DOHH2 (cell line): ENCODE data around the gene C3orf49.

Experiments used
- H3F3A ChIP-seq: fragments of 200-600 bp; sonication (generic), shearing (Covaris generic); 2 replicates; pipeline ENCODE4 v1.6.0; 2016; ENCODE audit warnings: antibody characterized with exemption, mild to moderate bottlenecking; ENCODE audit not compliant: control insufficient read depth, insufficient read depth
- H3K27ac ChIP-seq: fragments of 200-600 bp; sonication (generic); 2 replicates; pipeline ENCODE4 v1.5.1; 2014; ENCODE audit warnings: low read depth, mild to moderate bottlenecking, low read length, moderate library complexity
- H3K27me3 ChIP-seq: fragments of 200-600 bp; sonication (generic); 2 replicates; pipeline ENCODE4 v1.6.1; 2014; ENCODE audit warnings: mild to moderate bottlenecking, low read length, mixed read lengths; ENCODE audit not compliant: control insufficient read depth
- H3K36me3 ChIP-seq: fragments of 200-600 bp; sonication (generic); 2 replicates; pipeline ENCODE4 v1.6.1; 2014; ENCODE audit warnings: mild to moderate bottlenecking, low read length, moderate library complexity, mixed read lengths; ENCODE audit not compliant: control insufficient read depth
- H3K4me1 ChIP-seq: fragments of 200-600 bp; sonication (generic); 2 replicates; pipeline ENCODE4 v1.6.1; 2014; ENCODE audit warnings: mild to moderate bottlenecking, low read length, mixed read lengths; ENCODE audit not compliant: control insufficient read depth
- H3K4me2 ChIP-seq: fragments of 200-600 bp; sonication (generic); 2 replicates; pipeline ENCODE4 v1.6.0; 2014; ENCODE audit warnings: mild to moderate bottlenecking, low read length, moderate library complexity
- H3K4me3 ChIP-seq: fragments of 200-600 bp; sonication (generic); 2 replicates; pipeline ENCODE4 v1.5.1; 2014; ENCODE audit warnings: mild to moderate bottlenecking, low read length, mixed read lengths
- H3K79me2 ChIP-seq: fragments of 200-600 bp; sonication (generic); 2 replicates; pipeline ENCODE4 v1.6.1; 2014; ENCODE audit warnings: mild to moderate bottlenecking, low read length, mixed read lengths; ENCODE audit not compliant: control insufficient read depth
- H3K9me2 ChIP-seq: fragments of 200-600 bp; sonication (generic); replicated peaks from 2 replicates; pipeline ENCODE4 v1.6.1; 2014; ENCODE audit warnings: mild to moderate bottlenecking, low read length, mixed read lengths; ENCODE audit not compliant: control insufficient read depth
- H3K9me3 ChIP-seq: fragments of 200-600 bp; sonication (generic); 2 replicates; pipeline ENCODE4 v1.6.1; 2014; ENCODE audit warnings: antibody characterized with exemption, low read length, mixed read lengths; ENCODE audit not compliant: control insufficient read depth, insufficient read depth
- H4K20me1 ChIP-seq: fragments of 200-600 bp; sonication (generic); 2 replicates; pipeline ENCODE4 v1.6.0; 2014; ENCODE audit warnings: low read depth, mild to moderate bottlenecking, antibody characterized with exemption, low read length, moderate library complexity; ENCODE audit not compliant: control insufficient read depth, insufficient read depth
- EZH2phosphoT487 ChIP-seq: fragments of 200-600 bp; sonication (generic); IDR thresholded peaks from 2 replicates; pipeline ENCODE4 v1.6.1; 2017; ENCODE audit warnings: borderline replicate concordance, mild to moderate bottlenecking, antibody characterized with exemption, low read length, moderate library complexity, mixed read lengths
- TF ChIP-seq, protein P1 (sequence below): fragments of 200-600 bp; sonication (generic); IDR thresholded peaks from one replicate; pipeline ENCODE4 v1.5.1; 2014; ENCODE audit warnings: antibody characterized with exemption, mild to moderate bottlenecking, low read depth, low read length; ENCODE audit not compliant: poor library complexity, severe bottlenecking

The C3orf49 gene

DNA sequence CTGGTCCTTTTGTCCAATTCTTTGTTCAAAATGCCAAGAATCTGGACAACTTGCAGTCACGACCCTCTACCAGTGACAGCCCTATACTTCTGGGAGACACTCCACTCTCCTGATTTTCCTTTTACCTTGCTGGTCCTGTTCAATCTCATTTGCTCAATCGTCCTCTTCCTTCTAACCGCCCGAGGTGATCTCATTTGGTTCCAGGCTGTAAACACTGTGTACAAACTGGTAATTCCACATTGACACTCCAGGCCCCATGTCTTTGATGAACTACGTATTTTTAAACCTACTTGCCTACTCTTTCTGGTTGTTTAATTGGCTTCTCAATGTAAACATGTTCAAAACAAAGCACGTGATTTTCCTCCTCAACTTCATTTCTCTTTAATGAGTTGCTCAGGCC is 23.7 kb upstream of the C3orf49 start:
- TF ChIP-seq, protein P1, sequence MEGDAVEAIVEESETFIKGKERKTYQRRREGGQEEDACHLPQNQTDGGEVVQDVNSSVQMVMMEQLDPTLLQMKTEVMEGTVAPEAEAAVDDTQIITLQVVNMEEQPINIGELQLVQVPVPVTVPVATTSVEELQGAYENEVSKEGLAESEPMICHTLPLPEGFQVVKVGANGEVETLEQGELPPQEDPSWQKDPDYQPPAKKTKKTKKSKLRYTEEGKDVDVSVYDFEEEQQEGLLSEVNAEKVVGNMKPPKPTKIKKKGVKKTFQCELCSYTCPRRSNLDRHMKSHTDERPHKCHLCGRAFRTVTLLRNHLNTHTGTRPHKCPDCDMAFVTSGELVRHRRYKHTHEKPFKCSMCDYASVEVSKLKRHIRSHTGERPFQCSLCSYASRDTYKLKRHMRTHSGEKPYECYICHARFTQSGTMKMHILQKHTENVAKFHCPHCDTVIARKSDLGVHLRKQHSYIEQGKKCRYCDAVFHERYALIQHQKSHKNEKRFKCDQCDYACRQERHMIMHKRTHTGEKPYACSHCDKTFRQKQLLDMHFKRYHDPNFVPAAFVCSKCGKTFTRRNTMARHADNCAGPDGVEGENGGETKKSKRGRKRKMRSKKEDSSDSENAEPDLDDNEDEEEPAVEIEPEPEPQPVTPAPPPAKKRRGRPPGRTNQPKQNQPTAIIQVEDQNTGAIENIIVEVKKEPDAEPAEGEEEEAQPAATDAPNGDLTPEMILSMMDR = no peak
- no peak for TF ChIP-seq EZH2phosphoT487
- Histone ChIP-seq H3K27me3 (peaks cover 2% of the 10 kb centered on the region; the same call in 1 of the 2 replicates), H3K27ac (no peak overlapping the region), H3K36me3 (no peaks in the 10 kb centered on the region), H3K4me2 (no peak overlapping the region), H4K20me1 (no peaks in the 10 kb centered on the region), H3K4me1 (no peaks in the 10 kb centered on the region), H3K9me2 (no peaks in the 10 kb centered on the region), H3K79me2 (no peaks in the 10 kb centered on the region), H3K4me3 (no peak overlapping the region), H3F3A (no peaks in the 10 kb centered on the region), H3K9me3 (no peaks in the 10 kb centered on the region)

DNA sequence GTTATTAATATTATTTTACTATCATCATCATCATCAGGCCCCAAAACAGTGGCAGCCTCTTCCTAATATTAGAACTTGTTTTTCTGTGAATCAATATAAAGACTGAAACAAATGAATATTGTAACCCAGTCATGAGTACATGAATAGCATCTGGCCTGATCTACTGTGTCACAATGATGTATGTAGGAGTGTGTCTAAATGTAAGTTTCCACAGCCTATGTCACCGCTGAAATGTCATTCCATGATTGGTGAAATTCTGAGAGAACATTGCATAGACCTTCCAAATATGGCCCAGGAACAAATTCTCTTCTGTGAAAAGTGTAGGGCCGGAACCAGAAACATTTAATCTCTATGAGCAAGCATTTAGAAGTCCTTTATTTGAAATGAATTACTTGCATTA is 20.6 kb upstream of the C3orf49 start:
- no peak for TF ChIP-seq EZH2phosphoT487
- TF ChIP-seq, protein P1 = no peak
- Histone ChIP-seq H3K27me3 (peaks cover 6% of the 10 kb centered on the region), H3K79me2 (no peaks in the 10 kb centered on the region), H3F3A (no peaks in the 10 kb centered on the region), H3K4me1 (no peaks in the 10 kb centered on the region), H3K4me2 (no peak overlapping the region), H4K20me1 (no peaks in the 10 kb centered on the region), H3K27ac (no peak overlapping the region), H3K9me3 (no peaks in the 10 kb centered on the region), H3K36me3 (no peaks in the 10 kb centered on the region), H3K4me3 (no peak overlapping the region), H3K9me2 (no peaks in the 10 kb centered on the region)

DNA sequence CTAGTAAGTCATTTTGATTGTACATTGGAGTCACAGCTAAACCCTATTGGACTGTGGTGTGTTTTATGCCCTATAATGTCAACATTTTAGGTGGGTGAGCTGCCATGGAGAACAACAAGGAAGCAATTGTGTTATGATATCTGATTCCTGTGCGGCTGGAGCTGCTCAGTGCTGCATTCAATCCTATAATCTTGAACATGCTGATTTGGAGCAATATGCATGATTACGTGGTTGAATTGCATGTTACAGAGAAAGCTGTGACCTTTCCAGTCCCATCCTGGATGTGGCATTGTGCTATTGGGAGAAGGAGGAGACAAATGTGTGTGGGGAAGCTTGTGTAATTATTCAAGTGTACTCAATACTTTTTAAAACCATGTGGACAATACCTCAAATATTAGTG is 20.1 kb upstream of the C3orf49 start:
- H4K20me1 ChIP-seq = no peaks in the 10 kb centered on the region
- no peak overlapping the region for H3K27ac ChIP-seq
- no peak overlapping the region for H3K4me2 ChIP-seq
- no peaks in the 10 kb centered on the region for H3K9me3 ChIP-seq
- peaks cover 6% of the 10 kb centered on the region for H3K27me3 ChIP-seq
- no peak for TF ChIP-seq EZH2phosphoT487
- TF ChIP-seq, protein P1 = no peak
- H3K4me1 ChIP-seq = no peaks in the 10 kb centered on the region
- H3F3A ChIP-seq = no peaks in the 10 kb centered on the region
- no peaks in the 10 kb centered on the region for H3K9me2 ChIP-seq
- no peaks in the 10 kb centered on the region for H3K79me2 ChIP-seq
- H3K36me3 ChIP-seq = no peaks in the 10 kb centered on the region
- no peak overlapping the region for H3K4me3 ChIP-seq

- no peak overlapping the region for H3K4me2 ChIP-seq
- H3K9me2 ChIP-seq = no peaks in the 10 kb centered on the region
- H4K20me1 ChIP-seq = no peaks in the 10 kb centered on the region
- H3F3A ChIP-seq = no peaks in the 10 kb centered on the region
- TF ChIP-seq EZH2phosphoT487 = no peak
- TF ChIP-seq, protein P1 = no peak
- no peaks in the 10 kb centered on the region for H3K4me1 ChIP-seq
- no peaks in the 10 kb centered on the region for H3K79me2 ChIP-seq
- H3K4me3 ChIP-seq = no peak overlapping the region
- H3K27me3 ChIP-seq = peaks cover 6% of the 10 kb centered on the region
- H3K36me3 ChIP-seq = no peaks in the 10 kb centered on the region
- no peaks in the 10 kb centered on the region for H3K9me3 ChIP-seq
- no peak overlapping the region for H3K27ac ChIP-seq
Measured at GRCh38 chr3:63800097-63800496, 19.0 kb upstream of the C3orf49 start.
